ENCODE results near the gene CCDC66.

CCDC66 gene

GRCh38 chr3:56536735-56537134, 20.2 kb upstream of the CCDC66 start:
- Histone ChIP-seq H3K4me3 (ENCODE audit: low read depth, low read length) (no peak overlapping the region), H3K27ac (ENCODE audit: extremely low read depth, low read depth, low read length) (no peak overlapping the region), H3K4me1 (ENCODE audit: control insufficient read depth, insufficient read depth, low read length) (no peaks in the 10 kb centered on the region), H3K36me3 (ENCODE audit: control insufficient read depth in 2 of 2, insufficient read depth in 1 of 2, low read length in 2 of 2) (no peaks in the 10 kb centered on the region), H3K9me3 (ENCODE audit: control insufficient read depth, insufficient read depth, low read depth, low read length) (no peaks in the 10 kb centered on the region)
- peak; percentile 88 for TF ChIP-seq PRDM6 (tag by site-specific recombination; IDR thresholded peaks at IDR 0.05)
- TF ChIP-seq, protein P1, sequence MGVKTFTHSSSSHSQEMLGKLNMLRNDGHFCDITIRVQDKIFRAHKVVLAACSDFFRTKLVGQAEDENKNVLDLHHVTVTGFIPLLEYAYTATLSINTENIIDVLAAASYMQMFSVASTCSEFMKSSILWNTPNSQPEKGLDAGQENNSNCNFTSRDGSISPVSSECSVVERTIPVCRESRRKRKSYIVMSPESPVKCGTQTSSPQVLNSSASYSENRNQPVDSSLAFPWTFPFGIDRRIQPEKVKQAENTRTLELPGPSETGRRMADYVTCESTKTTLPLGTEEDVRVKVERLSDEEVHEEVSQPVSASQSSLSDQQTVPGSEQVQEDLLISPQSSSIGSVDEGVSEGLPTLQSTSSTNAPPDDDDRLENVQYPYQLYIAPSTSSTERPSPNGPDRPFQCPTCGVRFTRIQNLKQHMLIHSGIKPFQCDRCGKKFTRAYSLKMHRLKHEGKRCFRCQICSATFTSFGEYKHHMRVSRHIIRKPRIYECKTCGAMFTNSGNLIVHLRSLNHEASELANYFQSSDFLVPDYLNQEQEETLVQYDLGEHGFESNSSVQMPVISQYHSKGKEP (tag by site-specific recombination; IDR thresholded peaks at IDR 0.05) = peak; percentile 66; the same call in 1 of the 2 replicates
- peak; percentile 33; the same call in 1 of the 2 replicates for TF ChIP-seq WT1 (tag by site-specific recombination; IDR thresholded peaks at IDR 0.05)
- TF ChIP-seq, protein P2, sequence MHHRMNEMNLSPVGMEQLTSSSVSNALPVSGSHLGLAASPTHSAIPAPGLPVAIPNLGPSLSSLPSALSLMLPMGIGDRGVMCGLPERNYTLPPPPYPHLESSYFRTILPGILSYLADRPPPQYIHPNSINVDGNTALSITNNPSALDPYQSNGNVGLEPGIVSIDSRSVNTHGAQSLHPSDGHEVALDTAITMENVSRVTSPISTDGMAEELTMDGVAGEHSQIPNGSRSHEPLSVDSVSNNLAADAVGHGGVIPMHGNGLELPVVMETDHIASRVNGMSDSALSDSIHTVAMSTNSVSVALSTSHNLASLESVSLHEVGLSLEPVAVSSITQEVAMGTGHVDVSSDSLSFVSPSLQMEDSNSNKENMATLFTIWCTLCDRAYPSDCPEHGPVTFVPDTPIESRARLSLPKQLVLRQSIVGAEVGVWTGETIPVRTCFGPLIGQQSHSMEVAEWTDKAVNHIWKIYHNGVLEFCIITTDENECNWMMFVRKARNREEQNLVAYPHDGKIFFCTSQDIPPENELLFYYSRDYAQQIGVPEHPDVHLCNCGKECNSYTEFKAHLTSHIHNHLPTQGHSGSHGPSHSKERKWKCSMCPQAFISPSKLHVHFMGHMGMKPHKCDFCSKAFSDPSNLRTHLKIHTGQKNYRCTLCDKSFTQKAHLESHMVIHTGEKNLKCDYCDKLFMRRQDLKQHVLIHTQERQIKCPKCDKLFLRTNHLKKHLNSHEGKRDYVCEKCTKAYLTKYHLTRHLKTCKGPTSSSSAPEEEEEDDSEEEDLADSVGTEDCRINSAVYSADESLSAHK (tag by site-specific recombination; IDR thresholded peaks at IDR 0.05) = peak; percentile 46; the same call in 1 of the 2 replicates
- no peak for TF ChIP-seq ZNF555 (tag by site-specific recombination; conservative IDR thresholded peaks at IDR 0.05)
- TF ChIP-seq ZNF670 (tag by site-specific recombination; IDR thresholded peaks at IDR 0.05; ENCODE audit: low read depth) = no peak
- ChIA-PET CTCF (no interaction called here), POLR2A (no interaction called here)

- Histone ChIP-seq H3K27ac (ENCODE audit: extremely low read depth, low read depth, low read length) (no peak overlapping the region), H3K4me1 (ENCODE audit: control insufficient read depth, insufficient read depth, low read length) (no peaks in the 10 kb centered on the region), H3K4me3 (ENCODE audit: low read depth, low read length) (no peak overlapping the region), H3K36me3 (ENCODE audit: control insufficient read depth in 2 of 2, insufficient read depth in 1 of 2, low read length in 2 of 2) (no peaks in the 10 kb centered on the region), H3K9me3 (ENCODE audit: control insufficient read depth, insufficient read depth, low read depth, low read length) (no peaks in the 10 kb centered on the region)
- TF ChIP-seq ZNF654 (tag by site-specific recombination; IDR thresholded peaks at IDR 0.05; ENCODE audit: low read depth) = peak; percentile 13; the same call in 1 of the 2 replicates
- TF ChIP-seq ZNF624 (tag by site-specific recombination; IDR thresholded peaks at IDR 0.05) = no peak
- TF ChIP-seq ZNF426 (tag by site-specific recombination; IDR thresholded peaks at IDR 0.05) = no peak
- TF ChIP-seq, protein P3, sequence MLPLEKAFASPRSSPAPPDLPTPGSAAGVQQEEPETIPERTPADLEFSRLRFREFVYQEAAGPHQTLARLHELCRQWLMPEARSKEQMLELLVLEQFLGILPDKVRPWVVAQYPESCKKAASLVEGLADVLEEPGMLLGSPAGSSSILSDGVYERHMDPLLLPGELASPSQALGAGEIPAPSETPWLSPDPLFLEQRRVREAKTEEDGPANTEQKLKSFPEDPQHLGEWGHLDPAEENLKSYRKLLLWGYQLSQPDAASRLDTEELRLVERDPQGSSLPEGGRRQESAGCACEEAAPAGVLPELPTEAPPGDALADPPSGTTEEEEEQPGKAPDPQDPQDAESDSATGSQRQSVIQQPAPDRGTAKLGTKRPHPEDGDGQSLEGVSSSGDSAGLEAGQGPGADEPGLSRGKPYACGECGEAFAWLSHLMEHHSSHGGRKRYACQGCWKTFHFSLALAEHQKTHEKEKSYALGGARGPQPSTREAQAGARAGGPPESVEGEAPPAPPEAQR (tag by site-specific recombination; IDR thresholded peaks at IDR 0.05) = no peak
- POLR2A ChIA-PET = interaction anchor here (0.5 kb wide), 1 partner anchor 74 kb away, joined by 4 read pairs; no protein-coding TSS in a partner anchor
- CTCF ChIA-PET = interaction anchor here (0.5 to 1.6 kb wide), 5 partner anchors 23 to 210 kb away, joined by 3 to 6 read pairs (median 3); no protein-coding TSS in a partner anchor
These were observed 9.5 kb upstream of the CCDC66 start for GRCh38 chr3:56547486-56547885.

GRCh38 chr3:56557831-56558170, 826 bp downstream of the CCDC66 start:
- Histone ChIP-seq H3K4me1 (ENCODE audit: control insufficient read depth, insufficient read depth, low read length) (no peaks in the 10 kb centered on the region), H3K9me3 (ENCODE audit: control insufficient read depth, insufficient read depth, low read depth, low read length) (no peaks in the 10 kb centered on the region), H3K27ac (ENCODE audit: extremely low read depth, low read depth, low read length) (peak overlapping the region; percentile 85), H3K4me3 (ENCODE audit: low read depth, low read length) (peak overlapping the region; percentile 74), H3K36me3 (ENCODE audit: control insufficient read depth in 2 of 2, insufficient read depth in 1 of 2, low read length in 2 of 2) (peaks cover 22 to 29% of the 10 kb centered on the region in 2 experiments)
- POLR2A ChIA-PET = interaction anchor here (0.5 kb wide), 1 partner anchor 57 kb away, joined by 3 read pairs; no protein-coding TSS in a partner anchor
- CTCF ChIA-PET = interaction anchor here (0.5 kb wide), 1 partner anchor 16 kb away, joined by 3 read pairs; no protein-coding TSS in a partner anchor
- TF ChIP-seq ZNF239 (tag by site-specific recombination; IDR thresholded peaks at IDR 0.05) (no peak), ZNF366 (tag by site-specific recombination; conservative IDR thresholded peaks at IDR 0.05) (no peak), ZNF621 (tag by site-specific recombination; IDR thresholded peaks at IDR 0.05) (no peak), CTCF (tag by site-specific recombination; IDR thresholded peaks at IDR 0.05) (no peak), BCL6B (tag by site-specific recombination; IDR thresholded peaks at IDR 0.05) (no peak), TCF7L2 (IDR thresholded peaks at IDR 0.05; ENCODE audit: borderline replicate concordance, low read depth, low read length) (no peak), ZNF157 (tag by site-specific recombination; IDR thresholded peaks at IDR 0.05) (no peak)
- TF ChIP-seq, protein P4, sequence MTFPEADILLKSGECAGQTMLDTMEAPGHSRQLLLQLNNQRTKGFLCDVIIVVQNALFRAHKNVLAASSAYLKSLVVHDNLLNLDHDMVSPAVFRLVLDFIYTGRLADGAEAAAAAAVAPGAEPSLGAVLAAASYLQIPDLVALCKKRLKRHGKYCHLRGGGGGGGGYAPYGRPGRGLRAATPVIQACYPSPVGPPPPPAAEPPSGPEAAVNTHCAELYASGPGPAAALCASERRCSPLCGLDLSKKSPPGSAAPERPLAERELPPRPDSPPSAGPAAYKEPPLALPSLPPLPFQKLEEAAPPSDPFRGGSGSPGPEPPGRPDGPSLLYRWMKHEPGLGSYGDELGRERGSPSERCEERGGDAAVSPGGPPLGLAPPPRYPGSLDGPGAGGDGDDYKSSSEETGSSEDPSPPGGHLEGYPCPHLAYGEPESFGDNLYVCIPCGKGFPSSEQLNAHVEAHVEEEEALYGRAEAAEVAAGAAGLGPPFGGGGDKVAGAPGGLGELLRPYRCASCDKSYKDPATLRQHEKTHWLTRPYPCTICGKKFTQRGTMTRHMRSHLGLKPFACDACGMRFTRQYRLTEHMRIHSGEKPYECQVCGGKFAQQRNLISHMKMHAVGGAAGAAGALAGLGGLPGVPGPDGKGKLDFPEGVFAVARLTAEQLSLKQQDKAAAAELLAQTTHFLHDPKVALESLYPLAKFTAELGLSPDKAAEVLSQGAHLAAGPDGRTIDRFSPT (tag by site-specific recombination; IDR thresholded peaks at IDR 0.05) = no peak

Measured in HEK293 (cell line).